Common myeloid progenitor, CD34-positive (primary cell): ENCODE measurements around the gene HNRNPC.
A peak's percentile ranks its signal among the peaks of the same experiment; 100 is the strongest.
"Not testable (repeated sequence)": the region's sequence is repeated elsewhere in the genome, so short reads cannot be mapped to it uniquely, and the experiment has no call there.

Source experiments
- CTCF ChIA-PET: fragments of 350-600 bp; sonication (Branson Sonifier 250); formaldehyde crosslinking; loops from one replicate; lab custom pipeline; 2021; ENCODE audit warnings: antibody characterized with exemption; lab: Charles Lee
- POLR2A ChIA-PET: fragments of 350-600 bp; sonication (Branson Sonifier 250); formaldehyde crosslinking; loops from one replicate; lab custom pipeline; 2021; ENCODE audit warnings: antibody characterized with exemption; lab: Charles Lee
- DNase-seq, 3 donors: peaks; one replicate each; pipeline versions ENCODE4 v3.0.0 to v3.0.0-alpha.2; 2013
- H3K27ac ChIP-seq, 2 experiments: 1 replicate in 1 of 2; 2 replicates in 1 of 2; pipeline ENCODE4 v1.7.0; 2013; ENCODE audit warnings: inconsistent platforms in 2 of 2, low read length in 2 of 2, mild to moderate bottlenecking in 2 of 2, low read depth in 1 of 2, moderate library complexity in 1 of 2; ENCODE audit not compliant: severe bottlenecking in 2 of 2, insufficient read depth in 1 of 2, poor library complexity in 1 of 2
- H3K27me3 ChIP-seq, 5 experiments: replicated peaks in 2 of 5; 1 replicate in 3 of 5; 2 replicates in 2 of 5; pipeline versions ENCODE4 v1.6.1 to v1.7.0; 2013; ENCODE audit warnings: low read length in 4 of 5, mild to moderate bottlenecking in 2 of 5, moderate library complexity in 2 of 5, inconsistent platforms in 1 of 5; ENCODE audit not compliant: insufficient read depth in 5 of 5, control insufficient read depth in 4 of 5
- H3K36me3 ChIP-seq, 4 experiments: 1 replicate in 2 of 4; 2 replicates in 2 of 4; pipeline versions ENCODE4 v1.6.1 to v1.7.0; 2013; ENCODE audit warnings: low read length in 3 of 4, control low read depth in 1 of 4, mild to moderate bottlenecking in 1 of 4; ENCODE audit not compliant: control insufficient read depth in 4 of 4, insufficient read depth in 4 of 4
- H3K4me1 ChIP-seq, 4 experiments: 1 replicate in 3 of 4; 2 replicates in 1 of 4; pipeline versions ENCODE4 v1.6.1 to v1.7.1; 2013; ENCODE audit warnings: low read length in 3 of 4, mild to moderate bottlenecking in 3 of 4, control low read depth in 1 of 4, inconsistent platforms in 1 of 4, moderate library complexity in 1 of 4; ENCODE audit not compliant: control insufficient read depth in 4 of 4, insufficient read depth in 4 of 4; ENCODE audit errors: control extremely low read depth in 1 of 4
- H3K4me3 ChIP-seq, 7 experiments: 1 replicate in 4 of 7; 2 replicates in 3 of 7; pipeline versions ENCODE4 v1.5.1 to v1.7.0; 2013; ENCODE audit warnings: mild to moderate bottlenecking in 7 of 7, low read length in 6 of 7, moderate library complexity in 6 of 7, inconsistent platforms in 2 of 7, low read depth in 2 of 7, control low read depth in 1 of 7; ENCODE audit not compliant: insufficient read depth in 4 of 7, control insufficient read depth in 1 of 7; ENCODE audit errors: extremely low read depth in 1 of 7
- H3K9me3 ChIP-seq, 5 experiments: 1 replicate in 4 of 5; 2 replicates in 1 of 5; pipeline versions ENCODE4 v1.6.1 to v1.7.1; 2013; ENCODE audit warnings: low read length in 4 of 5, mild to moderate bottlenecking in 2 of 5, inconsistent platforms in 1 of 5, low read depth in 1 of 5, moderate library complexity in 1 of 5; ENCODE audit not compliant: control insufficient read depth in 4 of 5, insufficient read depth in 2 of 5; ENCODE audit errors: control extremely low read depth in 1 of 5
- WGBS: methylation state at CpG from one replicate; pipeline ENCODE4 v1.1.5; 2013; ENCODE audit not compliant: insufficient coverage; 5-methylcytosine and 5-hydroxymethylcytosine counted together

HNRNPC gene

DNA sequence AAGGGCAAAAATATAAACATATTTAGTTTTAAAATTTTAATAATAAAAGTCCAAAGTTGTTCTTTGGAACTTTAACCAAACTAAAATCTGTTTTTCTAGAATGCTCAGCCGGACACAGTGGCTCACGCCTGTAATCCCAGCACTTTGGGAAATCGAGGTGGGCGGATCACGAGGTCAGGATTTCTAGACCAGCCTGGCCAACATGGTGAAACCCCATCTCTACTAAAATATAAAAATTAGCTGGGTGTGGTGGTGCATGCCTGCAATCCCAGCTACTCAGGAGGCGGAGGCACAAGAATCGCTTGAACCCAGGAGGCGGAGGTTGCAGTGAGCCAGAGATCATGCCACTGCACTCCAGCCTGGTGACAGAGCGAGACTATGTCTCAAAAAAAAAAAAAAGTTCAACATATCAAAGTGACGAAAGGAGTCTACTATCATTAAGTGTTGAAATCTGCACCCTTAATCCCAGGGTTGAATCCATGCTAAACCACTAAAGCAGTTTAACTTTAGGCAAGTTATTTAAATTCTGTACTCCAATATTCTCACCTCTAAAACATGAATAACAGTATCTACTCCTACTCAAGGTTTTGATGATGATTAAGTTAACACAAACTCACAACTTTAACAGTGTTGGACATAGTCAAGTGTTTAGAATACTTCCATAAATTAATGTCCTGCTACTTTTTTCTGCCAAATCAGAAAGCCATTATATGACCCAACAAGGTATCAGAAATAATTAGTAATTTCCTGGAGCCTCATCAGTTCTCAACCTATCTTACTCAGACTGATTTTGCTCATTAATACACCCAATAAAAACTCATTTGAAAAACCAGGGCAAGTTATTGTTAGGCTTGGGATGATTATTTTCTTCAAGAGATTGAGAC lies 11.0 kb downstream of the HNRNPC start:
- peak overlapping the region in 1 of 2 experiments; percentile 16 for H3K27ac ChIP-seq

DNA sequence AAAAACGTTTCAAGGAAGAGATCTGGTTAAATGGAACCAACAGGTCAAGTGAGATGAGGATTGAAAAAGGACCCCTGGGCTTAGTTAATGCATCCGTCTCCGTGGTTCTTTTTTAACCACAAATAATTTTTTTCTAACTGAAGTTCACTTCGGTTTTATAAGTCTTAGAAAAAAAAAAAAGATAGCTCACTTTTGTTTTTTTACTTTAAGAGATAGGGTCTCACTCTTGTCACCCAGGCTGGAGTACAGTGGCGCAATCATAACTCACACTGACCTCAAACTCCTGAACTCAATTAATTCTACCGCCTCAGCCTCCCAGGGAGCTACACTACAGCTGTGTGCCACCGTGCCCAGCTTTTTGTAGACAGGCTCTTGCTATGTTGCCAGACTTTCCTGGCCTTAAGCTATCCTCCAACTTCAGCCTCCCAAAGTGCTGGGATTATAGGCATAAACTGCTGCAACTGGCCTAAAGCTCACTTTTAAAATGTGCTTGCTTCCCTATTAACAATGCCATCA lies 11.8 kb downstream of the HNRNPC start:
- H3K27me3 ChIP-seq, result no peaks in the 10 kb centered on the region
- peaks cover 31 to 81% (median 50%) of the 10 kb centered on the region in 4 experiments for H3K36me3 ChIP-seq
- H3K4me1 ChIP-seq, result peaks cover 10 to 39% (median 17%) of the 10 kb centered on the region in 4 experiments
- H3K4me3 ChIP-seq, result peak overlapping the region in 2 of 7 experiments; percentile 26 to 28
- WGBS, result 7% methylated on average over 3 of the region's 7 CpGs
- ChIA-PET POLR2A (interaction anchor here (0.6 to 1.0 kb wide), 4 partner anchors 12 to 241 kb away, joined by 3 to 5 read pairs (median 3); no protein-coding TSS in a partner anchor), CTCF (interaction anchor here (0.6 to 3.1 kb wide), 5 partner anchors 8 to 198 kb away, joined by 3 to 15 read pairs (median 4); partner anchors contain the start of gene CHD8)
- no peaks in the 10 kb centered on the region for H3K9me3 ChIP-seq
- peak overlapping the region in 1 of 2 experiments; percentile 32 for H3K27ac ChIP-seq
- peak in 2 of 3 donors; percentile 47 to 62 for DNase-seq

More for the DNA sequence above, 11.0 kb downstream of the HNRNPC start:
- Histone ChIP-seq H3K27me3 (no peaks in the 10 kb centered on the region), H3K9me3 (no peaks in the 10 kb centered on the region), H3K4me3 (no peak overlapping the region), H3K36me3 (peaks cover 32 to 84% (median 50%) of the 10 kb centered on the region in 4 experiments), H3K4me1 (peaks cover 17 to 47% (median 22%) of the 10 kb centered on the region in 4 experiments)
- WGBS, result 100% methylated on average over 4 of the region's 10 CpGs
- ChIA-PET POLR2A (interaction anchor here (0.6 kb wide), 2 partner anchors 13 to 240 kb away, joined by 3 read pairs; no protein-coding TSS in a partner anchor), CTCF (interaction anchor here (0.6 to 3.1 kb wide), 2 partner anchors 9 to 10 kb away, joined by 4 to 15 read pairs; no protein-coding TSS in a partner anchor)
- DNase-seq, result no peak

DNA sequence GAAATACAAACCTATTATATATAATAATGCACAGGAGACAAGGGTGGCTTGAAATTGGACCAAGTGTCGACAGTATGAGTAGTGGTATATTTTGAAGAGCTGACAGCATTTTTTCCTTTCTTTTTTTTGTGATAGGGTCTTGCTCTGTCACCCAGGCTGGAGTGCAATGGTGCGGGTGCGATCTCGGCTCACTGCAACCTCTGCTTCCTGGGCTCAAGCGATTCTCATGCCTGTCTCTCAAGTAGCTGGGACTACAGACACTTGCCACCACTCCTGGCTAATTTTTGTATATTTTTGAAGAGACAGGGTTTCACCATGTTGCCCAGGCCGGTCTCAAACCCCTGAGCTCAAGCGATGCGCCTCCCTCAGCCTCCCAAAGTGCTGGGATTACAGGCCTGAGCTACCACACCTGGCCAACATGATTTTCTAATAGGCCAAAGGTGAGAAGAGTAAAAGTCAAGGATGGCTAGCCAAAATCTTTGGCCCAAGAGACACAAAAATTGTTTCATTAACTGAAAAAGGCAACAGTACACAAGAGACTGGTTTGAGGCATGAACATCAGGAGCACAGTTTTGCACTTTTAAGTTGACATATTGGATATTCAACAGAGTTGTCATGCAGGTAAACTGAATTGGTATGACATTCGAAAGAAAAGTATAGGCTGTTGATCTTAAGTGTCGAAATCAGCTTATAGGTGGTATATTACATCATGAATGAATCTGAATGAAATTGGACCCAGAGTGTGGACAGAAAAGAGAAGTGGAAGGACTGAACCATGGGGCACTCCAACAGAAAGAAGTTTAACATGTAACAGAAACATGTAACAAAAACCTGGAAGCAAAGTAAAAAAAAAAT lies 12.5 kb downstream of the HNRNPC start:
- Histone ChIP-seq H3K36me3 (peaks cover 29 to 80% (median 49%) of the 10 kb centered on the region in 4 experiments), H3K4me1 (peaks cover 7 to 33% (median 14%) of the 10 kb centered on the region in 4 experiments), H3K4me3 (no peak overlapping the region), H3K9me3 (no peaks in the 10 kb centered on the region), H3K27ac (peak overlapping the region in 1 of 2 experiments; percentile 32), H3K27me3 (no peaks in the 10 kb centered on the region)
- CTCF ChIA-PET, result interaction anchor here (1.1 to 4.0 kb wide), 6 partner anchors 9 to 199 kb away, joined by 3 to 18 read pairs (median 5); partner anchors contain the start of gene CHD8
- peak in 1 of 3 donors; percentile 42 for DNase-seq
- WGBS, result 96% methylated on average over 10 of the region's 10 CpGs
- POLR2A ChIA-PET, result interaction anchor here (0.6 to 1.4 kb wide), 4 partner anchors 10 to 128 kb away, joined by 3 to 5 read pairs (median 3); no protein-coding TSS in a partner anchor

DNA sequence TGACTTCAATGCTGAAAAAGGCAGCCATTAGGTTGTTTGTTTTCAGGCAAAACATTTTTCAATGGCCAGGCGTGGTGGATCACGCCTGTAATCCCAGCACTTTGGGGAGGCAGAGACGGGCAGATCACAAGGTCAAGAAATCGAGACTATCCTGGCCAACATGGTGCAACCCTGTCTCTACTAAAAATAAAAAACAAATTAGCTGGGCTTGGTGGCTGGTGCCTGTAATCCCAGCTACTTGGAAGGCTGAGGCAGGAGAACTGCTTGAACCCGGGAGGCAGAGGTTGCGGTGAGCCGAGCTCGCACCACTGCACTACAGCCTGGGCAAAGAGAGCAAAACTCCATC lies 13.2 kb downstream of the HNRNPC start:
- H3K9me3 ChIP-seq, H3K27ac ChIP-seq, H3K4me3 ChIP-seq, DNase-seq, H3K27me3 ChIP-seq: not testable (repeated sequence)
- peaks cover 31 to 80% (median 50%) of the 10 kb centered on the region in 4 experiments for H3K36me3 ChIP-seq
- 98% methylated on average over 5 of the region's 8 CpGs for WGBS
- CTCF ChIA-PET, result interaction anchor here (1.2 to 4.0 kb wide), 5 partner anchors 9 to 17 kb away, joined by 5 to 20 read pairs (median 15); no protein-coding TSS in a partner anchor
- peaks cover 7 to 31% (median 14%) of the 10 kb centered on the region in 4 experiments for H3K4me1 ChIP-seq
- POLR2A ChIA-PET, result interaction anchor here (1.1 to 1.4 kb wide), 2 partner anchors 9 to 12 kb away, joined by 3 read pairs; no protein-coding TSS in a partner anchor

DNA sequence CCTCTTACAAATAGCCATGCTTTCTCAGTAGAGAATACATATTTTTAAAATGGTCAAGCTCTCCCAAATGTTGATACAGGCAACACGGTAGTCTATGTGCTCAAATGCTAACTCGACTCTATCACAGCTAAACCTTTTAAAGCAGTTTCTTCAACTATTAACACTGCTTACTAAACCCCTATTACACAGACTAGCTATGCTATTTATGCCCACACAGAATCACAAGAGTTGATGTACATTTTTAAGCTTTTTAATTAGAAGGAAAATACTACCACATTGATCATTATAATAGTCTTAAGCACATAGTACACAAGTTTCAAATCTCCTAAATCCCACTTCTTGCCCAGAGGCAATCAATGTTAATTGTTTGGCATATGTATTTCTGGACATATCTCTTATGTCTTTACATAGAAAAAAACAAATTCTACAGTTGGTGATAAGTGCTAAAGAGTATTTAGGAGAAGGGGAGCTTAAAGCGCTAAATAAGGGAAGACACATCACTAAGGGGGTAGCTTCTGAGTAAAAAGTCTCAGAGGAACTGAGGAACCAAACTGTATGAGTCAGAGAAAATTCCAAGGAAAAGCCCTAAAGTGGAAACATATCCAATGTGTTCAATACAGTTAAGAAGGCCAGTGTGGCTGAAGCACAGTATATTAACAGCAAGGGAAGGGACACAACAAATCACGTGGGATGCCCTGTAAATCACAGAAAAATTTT lies 13.7 kb downstream of the HNRNPC start:
- no peaks in the 10 kb centered on the region for H3K27me3 ChIP-seq
- no peak overlapping the region for H3K27ac ChIP-seq
- CTCF ChIA-PET, result interaction anchor here (0.6 to 4.0 kb wide), 9 partner anchors 8 to 255 kb away, joined by 3 to 20 read pairs (median 3); no protein-coding TSS in a partner anchor
- no peaks in the 10 kb centered on the region for H3K9me3 ChIP-seq
- WGBS, result 88% methylated on average over 4 of the region's 4 CpGs
- H3K4me3 ChIP-seq, result no peak overlapping the region
- no peak for DNase-seq
- H3K4me1 ChIP-seq, result peaks cover 7 to 31% (median 14%) of the 10 kb centered on the region in 4 experiments
- peaks cover 28 to 80% (median 52%) of the 10 kb centered on the region in 4 experiments for H3K36me3 ChIP-seq
- POLR2A ChIA-PET, result interaction anchor here (0.9 to 1.4 kb wide), 3 partner anchors 8 to 12 kb away, joined by 3 to 4 read pairs (median 3); no protein-coding TSS in a partner anchor
